GM18868 (cell line): ENCODE measurements around the gene FXYD3.
"Not testable (repeated sequence)": the region's sequence is repeated elsewhere in the genome, so short reads cannot be mapped to it uniquely, and the experiment has no call there.

Source experiments
- ATAC-seq: cut with Tn5 transposase; IDR thresholded peaks from one replicate; pipeline ENCODE4 v1.9.1; 2021; ENCODE audit warnings: mild to moderate bottlenecking, moderate library complexity; ENCODE audit not compliant: unreplicated experiment

The FXYD3 gene

GRCh38 chr19:35085947-35086346 is 29.7 kb upstream of the FXYD3 start:
- ATAC-seq = no peak

GRCh38 chr19:35086455-35086854 is 29.2 kb upstream of the FXYD3 start:
- no peak for ATAC-seq

- no peak for ATAC-seq
Observed at GRCh38 chr19:35087393-35087792, 28.2 kb upstream of the FXYD3 start.

GRCh38 chr19:35088131-35088913 is 27.3 kb upstream of the FXYD3 start:
- no peak for ATAC-seq

- no peak for ATAC-seq
Observed at GRCh38 chr19:35089554-35089953, 26.1 kb upstream of the FXYD3 start.

GRCh38 chr19:35090160-35090505 is 25.5 kb upstream of the FXYD3 start:
- ATAC-seq = no peak

- ATAC-seq = no peak
Observed at GRCh38 chr19:35090506-35091214, 25.0 kb upstream of the FXYD3 start.

- ATAC-seq = no peak
Observed at GRCh38 chr19:35093430-35093829, 22.2 kb upstream of the FXYD3 start.

GRCh38 chr19:35093941-35094647 is 21.5 kb upstream of the FXYD3 start:
- no peak for ATAC-seq

GRCh38 chr19:35094656-35095055 is 21.0 kb upstream of the FXYD3 start:
- no peak for ATAC-seq

- no peak for ATAC-seq
Observed at GRCh38 chr19:35095667-35096368, 19.8 kb upstream of the FXYD3 start.

GRCh38 chr19:35098413-35099049 is 17.1 kb upstream of the FXYD3 start:
- ATAC-seq = no peak

GRCh38 chr19:35099155-35099896 is 16.3 kb upstream of the FXYD3 start:
- no peak for ATAC-seq

- no peak for ATAC-seq
Observed at GRCh38 chr19:35099897-35100275, 15.7 kb upstream of the FXYD3 start.

- ATAC-seq = no peak
Observed at GRCh38 chr19:35100588-35101533, 14.8 kb upstream of the FXYD3 start.

GRCh38 chr19:35101949-35102348 is 13.7 kb upstream of the FXYD3 start:
- not testable (repeated sequence) for ATAC-seq

- not testable (repeated sequence) for ATAC-seq
Observed at GRCh38 chr19:35103614-35104013, 12.0 kb upstream of the FXYD3 start.

- no peak for ATAC-seq
Observed at GRCh38 chr19:35104361-35104760, 11.3 kb upstream of the FXYD3 start.

- no peak for ATAC-seq
Observed at GRCh38 chr19:35105047-35105410, 10.6 kb upstream of the FXYD3 start.
